22Rv1 (cell line): ENCODE data around the gene DCAF10.

Source experiments
- ZFX ChIP-seq: fragments of 450-650 bp; IDR thresholded peaks from 2 replicates; pipeline ENCODE4 v1.6.1; 2017; ENCODE audit warnings: antibody characterized with exemption, borderline replicate concordance
- TF ChIP-seq, protein P1 (sequence below): fragments of 450-650 bp; IDR thresholded peaks from 2 replicates; pipeline ENCODE4 v1.5.1; 2017; ENCODE audit warnings: mild to moderate bottlenecking

DNA sequence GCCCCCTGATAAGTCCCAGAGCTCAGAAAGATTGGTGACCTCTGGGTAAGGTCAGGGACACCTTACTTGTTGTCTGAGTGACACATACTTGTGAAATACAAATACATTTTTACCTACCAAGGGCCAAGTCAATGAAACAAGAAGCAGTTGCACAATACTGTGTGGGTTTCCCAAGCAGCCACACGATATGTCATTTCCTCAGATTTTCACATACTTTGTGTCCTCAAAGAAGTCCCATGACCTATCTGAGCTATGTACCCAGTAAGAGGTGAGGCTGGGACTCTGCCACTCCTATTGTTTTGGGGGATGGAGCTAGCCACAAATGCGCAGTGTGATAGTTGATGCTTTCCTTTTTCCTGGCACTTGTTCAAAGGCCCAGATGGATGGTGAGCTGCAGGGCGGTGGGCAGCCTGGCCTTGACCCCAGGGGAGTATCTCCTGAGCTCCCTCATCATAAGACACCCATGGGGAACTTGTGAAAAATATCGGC is 108.1 kb downstream of the DCAF10 start:
- TF ChIP-seq, protein P1, sequence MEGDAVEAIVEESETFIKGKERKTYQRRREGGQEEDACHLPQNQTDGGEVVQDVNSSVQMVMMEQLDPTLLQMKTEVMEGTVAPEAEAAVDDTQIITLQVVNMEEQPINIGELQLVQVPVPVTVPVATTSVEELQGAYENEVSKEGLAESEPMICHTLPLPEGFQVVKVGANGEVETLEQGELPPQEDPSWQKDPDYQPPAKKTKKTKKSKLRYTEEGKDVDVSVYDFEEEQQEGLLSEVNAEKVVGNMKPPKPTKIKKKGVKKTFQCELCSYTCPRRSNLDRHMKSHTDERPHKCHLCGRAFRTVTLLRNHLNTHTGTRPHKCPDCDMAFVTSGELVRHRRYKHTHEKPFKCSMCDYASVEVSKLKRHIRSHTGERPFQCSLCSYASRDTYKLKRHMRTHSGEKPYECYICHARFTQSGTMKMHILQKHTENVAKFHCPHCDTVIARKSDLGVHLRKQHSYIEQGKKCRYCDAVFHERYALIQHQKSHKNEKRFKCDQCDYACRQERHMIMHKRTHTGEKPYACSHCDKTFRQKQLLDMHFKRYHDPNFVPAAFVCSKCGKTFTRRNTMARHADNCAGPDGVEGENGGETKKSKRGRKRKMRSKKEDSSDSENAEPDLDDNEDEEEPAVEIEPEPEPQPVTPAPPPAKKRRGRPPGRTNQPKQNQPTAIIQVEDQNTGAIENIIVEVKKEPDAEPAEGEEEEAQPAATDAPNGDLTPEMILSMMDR = no peak
- TF ChIP-seq ZFX = no peak
